ENCODE measurements around the gene LRIG1. TPM values are rescaled to one million over a fixed set of nuclear protein-coding genes. Genes with fewer than 3 reads are reported as not detected.

Gene LRIG1
- total RNA-seq, 6 donors from 2014 or later: 45.2 to 119 (median 81.9) TPM

DNA sequence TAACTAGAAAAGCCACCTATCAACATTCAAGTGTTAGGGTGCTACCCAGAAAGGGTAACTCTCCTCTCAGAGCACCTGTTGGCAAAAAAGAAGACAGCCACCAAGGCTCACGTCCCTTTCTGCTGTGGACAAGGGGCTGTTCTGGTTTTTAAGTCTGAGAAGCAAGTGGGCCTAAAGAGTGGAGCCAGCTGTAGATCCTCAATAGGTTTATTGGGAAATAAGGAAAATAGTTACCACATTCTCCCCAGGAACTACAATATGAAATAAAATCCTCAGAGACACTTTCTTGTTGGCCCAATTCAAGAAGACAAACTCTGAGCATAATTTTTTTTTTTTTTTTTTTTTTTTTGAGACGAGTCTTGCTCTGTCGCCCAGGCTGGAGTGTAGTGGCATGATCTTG lies 35.8 kb downstream of the LRIG1 start:
- H3K27ac ChIP-seq: peak overlapping the region in 2 of 4 donors; percentile 23 to 60
- H3K27me3 ChIP-seq: no peaks in the 10 kb centered on the region
- H3K9me3 ChIP-seq: no peaks in the 10 kb centered on the region
- 69 to 75% methylated on average over 3 of the region's 3 CpGs for WGBS, 2 donors
- no peak for TF ChIP-seq POLR2A (IDR thresholded peaks at IDR 0.05)
- no peak for TF ChIP-seq EP300 (IDR thresholded peaks at IDR 0.05)
- TF ChIP-seq, protein P1, sequence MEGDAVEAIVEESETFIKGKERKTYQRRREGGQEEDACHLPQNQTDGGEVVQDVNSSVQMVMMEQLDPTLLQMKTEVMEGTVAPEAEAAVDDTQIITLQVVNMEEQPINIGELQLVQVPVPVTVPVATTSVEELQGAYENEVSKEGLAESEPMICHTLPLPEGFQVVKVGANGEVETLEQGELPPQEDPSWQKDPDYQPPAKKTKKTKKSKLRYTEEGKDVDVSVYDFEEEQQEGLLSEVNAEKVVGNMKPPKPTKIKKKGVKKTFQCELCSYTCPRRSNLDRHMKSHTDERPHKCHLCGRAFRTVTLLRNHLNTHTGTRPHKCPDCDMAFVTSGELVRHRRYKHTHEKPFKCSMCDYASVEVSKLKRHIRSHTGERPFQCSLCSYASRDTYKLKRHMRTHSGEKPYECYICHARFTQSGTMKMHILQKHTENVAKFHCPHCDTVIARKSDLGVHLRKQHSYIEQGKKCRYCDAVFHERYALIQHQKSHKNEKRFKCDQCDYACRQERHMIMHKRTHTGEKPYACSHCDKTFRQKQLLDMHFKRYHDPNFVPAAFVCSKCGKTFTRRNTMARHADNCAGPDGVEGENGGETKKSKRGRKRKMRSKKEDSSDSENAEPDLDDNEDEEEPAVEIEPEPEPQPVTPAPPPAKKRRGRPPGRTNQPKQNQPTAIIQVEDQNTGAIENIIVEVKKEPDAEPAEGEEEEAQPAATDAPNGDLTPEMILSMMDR (IDR thresholded peaks at IDR 0.05): no peak
- no peak for TF ChIP-seq POLR2AphosphoS5 (IDR thresholded peaks at IDR 0.05)
- peaks cover 0 to 6% (median 0%) of the 10 kb centered on the region in 4 donors for H3K36me3 ChIP-seq
- no peak overlapping the region for H3K4me3 ChIP-seq
- DNase-seq (no peak), ATAC-seq (ENCODE audit: low FRiP score in 2 of 2) (no peak)
- peaks cover 0 to 48% (median 29%) of the 10 kb centered on the region in 4 donors for H3K4me1 ChIP-seq

DNA sequence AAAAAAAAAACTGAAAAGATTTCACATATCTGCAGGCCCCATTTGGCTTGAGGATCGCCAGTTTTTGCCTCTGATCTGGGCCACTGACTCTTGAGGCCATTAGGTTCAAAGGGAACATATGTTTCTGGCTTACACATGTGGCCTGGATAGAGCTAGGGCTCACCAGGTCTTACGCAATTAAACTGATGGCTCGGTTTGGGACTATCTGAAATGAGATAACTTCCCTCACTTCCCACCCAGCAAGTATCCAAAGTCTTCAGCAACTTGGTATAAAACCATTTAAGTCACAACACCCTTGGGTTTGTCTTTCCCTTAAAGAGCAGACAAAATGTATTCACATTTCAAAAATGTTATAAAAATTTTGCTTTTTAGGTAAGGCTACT lies 36.3 kb downstream of the LRIG1 start:
- TF ChIP-seq, protein P1 (IDR thresholded peaks at IDR 0.05): no peak
- no peak for TF ChIP-seq POLR2A (IDR thresholded peaks at IDR 0.05)
- TF ChIP-seq POLR2AphosphoS5 (IDR thresholded peaks at IDR 0.05): no peak
- TF ChIP-seq EP300 (IDR thresholded peaks at IDR 0.05): no peak
- DNase-seq (no peak), ATAC-seq (ENCODE audit: low FRiP score in 2 of 2) (peak in 1 of 2 donors; percentile 52)
- Histone ChIP-seq H3K9me3 (no peaks in the 10 kb centered on the region), H3K4me1 (peaks cover 0 to 48% (median 29%) of the 10 kb centered on the region in 4 donors), H3K27me3 (no peaks in the 10 kb centered on the region), H3K4me3 (no peak overlapping the region), H3K36me3 (peaks cover 0 to 8% (median 0%) of the 10 kb centered on the region in 4 donors), H3K27ac (peak overlapping the region in 3 of 4 donors; percentile 23 to 60 (median 23))
- WGBS, 2 donors: 53 to 69% methylated on average over 3 of the region's 3 CpGs

DNA sequence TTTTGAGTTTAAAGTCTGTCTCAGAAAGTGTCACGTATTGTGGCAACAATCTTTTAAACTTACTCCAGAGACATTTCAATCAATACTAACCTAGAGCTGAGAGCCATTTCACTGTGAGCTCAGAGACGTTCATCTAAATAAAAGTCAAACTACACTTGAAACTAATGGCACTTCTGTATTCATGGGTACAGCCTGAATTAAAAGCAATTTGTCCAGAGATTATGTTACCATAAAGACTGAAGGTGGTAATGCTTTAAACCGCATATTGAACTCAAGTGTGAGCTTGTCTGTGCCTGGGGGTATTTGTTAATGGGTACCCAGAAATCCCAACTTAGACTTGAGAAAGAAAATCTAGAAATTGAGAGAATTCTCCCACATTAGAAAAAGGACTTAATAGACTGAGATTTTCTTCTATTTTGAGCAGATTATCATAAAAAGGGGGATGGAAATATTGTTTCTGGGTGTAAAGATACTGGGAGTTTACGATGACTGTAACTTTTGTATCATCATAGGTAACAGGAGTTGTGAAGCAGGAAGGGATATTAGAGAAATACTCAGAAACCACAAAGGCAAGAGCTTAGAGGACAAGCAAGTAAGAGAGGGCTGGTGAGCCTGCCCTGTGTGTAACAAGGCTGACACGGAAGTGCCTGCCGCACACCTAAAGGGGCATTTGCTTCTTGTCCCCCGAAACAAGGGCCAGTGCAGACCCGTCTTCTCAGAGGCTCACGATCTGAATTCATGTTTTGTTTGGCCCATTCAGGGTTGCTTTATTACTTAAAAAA lies 36.9 kb downstream of the LRIG1 start:
- Histone ChIP-seq H3K4me1 (peaks cover 0 to 47% (median 28%) of the 10 kb centered on the region in 4 donors), H3K36me3 (peaks cover 0 to 8% (median 0%) of the 10 kb centered on the region in 4 donors), H3K27me3 (no peaks in the 10 kb centered on the region), H3K9me3 (no peaks in the 10 kb centered on the region), H3K4me3 (no peak overlapping the region), H3K27ac (peak overlapping the region; percentile 22 to 60 (median 40))
- ATAC-seq (ENCODE audit: low FRiP score in 2 of 2) (peak in 1 of 2 donors; percentile 27), DNase-seq (peak in 1 of 2 donors; percentile 70)
- TF ChIP-seq POLR2A (IDR thresholded peaks at IDR 0.05) (no peak), POLR2AphosphoS5 (IDR thresholded peaks at IDR 0.05) (no peak), EP300 (IDR thresholded peaks at IDR 0.05) (no peak)
- TF ChIP-seq, protein P1 (IDR thresholded peaks at IDR 0.05): no peak
- WGBS, 2 donors: 51 to 62% methylated on average over 9 of the region's 9 CpGs

DNA sequence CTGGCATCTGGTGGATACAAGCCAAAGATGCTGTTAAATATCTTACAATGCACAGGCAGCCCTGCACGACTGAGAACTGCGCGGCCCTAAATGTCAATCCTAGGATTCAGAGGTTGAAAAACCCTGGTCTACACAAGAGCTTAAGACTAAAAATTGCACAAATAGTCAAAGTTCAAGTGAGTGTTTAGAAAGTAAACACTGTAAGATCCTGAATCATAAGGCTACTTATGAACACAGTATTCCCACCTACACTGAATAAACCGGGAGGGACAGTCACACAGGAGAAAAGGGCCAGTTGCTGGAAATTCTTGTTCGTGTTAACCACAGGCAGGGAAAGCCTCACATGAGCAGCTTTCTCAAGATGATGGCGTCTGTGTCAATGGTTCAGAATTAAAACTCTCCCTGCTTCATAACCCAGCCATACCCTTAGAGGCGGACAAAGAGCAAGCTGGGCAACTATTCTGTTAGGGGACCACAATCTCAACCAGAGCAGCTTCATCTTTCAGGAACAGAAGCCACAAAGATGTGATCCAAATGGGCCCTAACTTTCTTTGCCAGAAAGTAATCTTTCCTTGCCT lies 37.7 kb downstream of the LRIG1 start:
- Histone ChIP-seq H3K36me3 (peaks cover 0 to 12% (median 0%) of the 10 kb centered on the region in 4 donors), H3K27me3 (no peaks in the 10 kb centered on the region), H3K9me3 (no peaks in the 10 kb centered on the region), H3K27ac (peak overlapping the region; percentile 22 to 60 (median 44)), H3K4me1 (peaks cover 0 to 40% (median 25%) of the 10 kb centered on the region in 4 donors), H3K4me3 (no peak overlapping the region)
- 71 to 73% methylated on average over 7 of the region's 7 CpGs for WGBS, 2 donors
- ATAC-seq (ENCODE audit: low FRiP score in 2 of 2) (peak; percentile 35 to 66), DNase-seq (peak in 1 of 2 donors; percentile 56)
- TF ChIP-seq EP300 (IDR thresholded peaks at IDR 0.05) (peak in 1 of 4 donors; percentile 60), POLR2AphosphoS5 (IDR thresholded peaks at IDR 0.05) (no peak), POLR2A (IDR thresholded peaks at IDR 0.05) (peak in 1 of 4 donors; percentile 15)
- TF ChIP-seq, protein P1 (IDR thresholded peaks at IDR 0.05): no peak

Measured in upper lobe of left lung (tissue), 6 donors.